ENCODE measurements around the gene DCC.

The DCC gene

GRCh38 chr18:52339891-52340371 is at the start of gene DCC:
TSS of gene DCC (plus strand) at chr18:52340197. CDS start at chr18:52340788, 591 bp downstream.
- DNase-seq, result peak in 1 of 2 experiments; percentile 29

- no peak for DNase-seq
Observed at GRCh38 chr18:52310651-52311050, 29.3 kb upstream of the DCC start.

- DNase-seq, result no peak
Observed at GRCh38 chr18:52311331-52311730, 28.7 kb upstream of the DCC start.

- peak; percentile 46 to 58 for DNase-seq
Observed at GRCh38 chr18:52312346-52312745, 27.7 kb upstream of the DCC start.

GRCh38 chr18:52313213-52313612 is 26.8 kb upstream of the DCC start:
- no peak for DNase-seq

GRCh38 chr18:52319424-52319983 is 20.5 kb upstream of the DCC start:
- no peak for DNase-seq

- DNase-seq, result no peak
Observed at GRCh38 chr18:52322307-52322706, 17.7 kb upstream of the DCC start.

GRCh38 chr18:52323802-52324201 is 16.2 kb upstream of the DCC start:
- DNase-seq, result no peak

GRCh38 chr18:52325997-52326396 is 14.0 kb upstream of the DCC start:
- no peak for DNase-seq

GRCh38 chr18:52333860-52334259 is 6.1 kb upstream of the DCC start:
- no peak for DNase-seq

GRCh38 chr18:52334307-52334706 is 5.7 kb upstream of the DCC start:
- DNase-seq, result no peak

GRCh38 chr18:52334896-52335295 is 5.1 kb upstream of the DCC start:
- no peak for DNase-seq

GRCh38 chr18:52337276-52337675 is 2.7 kb upstream of the DCC start:
- DNase-seq, result no peak

GRCh38 chr18:52340406-52341102 is 557 bp downstream of the DCC start:
- DNase-seq, result no peak

GRCh38 chr18:52341103-52341432 is 1.1 kb downstream of the DCC start:
- DNase-seq, result no peak

GRCh38 chr18:52341608-52342381 is 1.8 kb downstream of the DCC start:
- DNase-seq, result no peak

GRCh38 chr18:52342456-52342855 is 2.5 kb downstream of the DCC start:
- no peak for DNase-seq

- DNase-seq, result no peak
Observed at GRCh38 chr18:52343138-52343537, 3.1 kb downstream of the DCC start.

GRCh38 chr18:52343731-52344340 is 3.8 kb downstream of the DCC start:
- no peak for DNase-seq

GRCh38 chr18:52344881-52345280 is 4.9 kb downstream of the DCC start:
- no peak for DNase-seq

- no peak for DNase-seq
Observed at GRCh38 chr18:52345428-52345827, 5.4 kb downstream of the DCC start.

GRCh38 chr18:52348209-52348608 is 8.2 kb downstream of the DCC start:
- DNase-seq, result no peak

- DNase-seq, result no peak
Observed at GRCh38 chr18:52349498-52349897, 9.5 kb downstream of the DCC start.

- no peak for DNase-seq
Observed at GRCh38 chr18:52352920-52353319, 12.9 kb downstream of the DCC start.

All from NCI-H187 (cell line).